Neural progenitor cell (in vitro differentiated cells): ENCODE data around the gene DDX10. TPM values are rescaled to one million over a fixed set of nuclear protein-coding genes. Genes with fewer than 3 reads are reported as not detected.

Experiments used
- DNase-seq: peaks from one replicate; pipeline ENCODE4 v3.0.0-alpha.2; 2016; ENCODE audit warnings: low spot score
- H2AFZ ChIP-seq: fragments of 200-600 bp; sonication (generic); replicated peaks from 2 replicates; pipeline ENCODE4 v1.6.1; 2016; ENCODE audit warnings: antibody characterized with exemption
- H3F3A ChIP-seq: fragments of 200-600 bp; sonication (generic); 2 replicates; pipeline ENCODE4 v1.6.1; 2016; ENCODE audit warnings: antibody characterized with exemption, low read depth
- H3K27ac ChIP-seq: fragments of 200-600 bp; sonication (generic); 2 replicates; pipeline ENCODE4 v1.5.1; 2016; ENCODE audit warnings: mild to moderate bottlenecking
- H3K27me3 ChIP-seq: fragments of 200-600 bp; sonication (generic); 2 replicates; pipeline ENCODE4 v1.6.1; 2016; ENCODE audit warnings: mild to moderate bottlenecking, moderate library complexity
- H3K36me3 ChIP-seq: fragments of 200-600 bp; sonication (generic); 2 replicates; pipeline ENCODE4 v1.5.1; 2016
- H3K4me1 ChIP-seq: fragments of 200-600 bp; sonication (generic); 2 replicates; pipeline ENCODE4 v1.6.1; 2016; ENCODE audit warnings: mixed run types
- H3K4me2 ChIP-seq: fragments of 200-600 bp; sonication (generic); 2 replicates; pipeline ENCODE4 v1.6.1; 2016
- H3K4me3 ChIP-seq: fragments of 200-600 bp; sonication (generic); 2 replicates; pipeline ENCODE4 v1.5.1; 2016
- H3K79me2 ChIP-seq: fragments of 200-600 bp; sonication (generic); 2 replicates; pipeline ENCODE4 v1.6.1; 2016; ENCODE audit warnings: low read depth
- H3K9ac ChIP-seq: fragments of 200-600 bp; sonication (generic); 2 replicates; pipeline ENCODE4 v1.6.1; 2016
- H3K9me3 ChIP-seq: fragments of 200-600 bp; sonication (generic); 2 replicates; pipeline ENCODE4 v1.5.1; 2016; ENCODE audit warnings: low read depth
- H4K20me1 ChIP-seq: fragments of 200-600 bp; sonication (generic); 2 replicates; pipeline ENCODE4 v1.6.1; 2016; ENCODE audit warnings: low read depth
- H3K27ac Mint-ChIP-seq: 3 replicates; pipeline ENCODE4 v1.8.0; 2021; ENCODE audit warnings: mixed read lengths
- H3K27me3 Mint-ChIP-seq: 2 replicates; pipeline ENCODE4 v1.8.0; 2022; ENCODE audit warnings: low read depth, mild to moderate bottlenecking, inconsistent platforms, moderate library complexity, mixed read lengths; ENCODE audit not compliant: insufficient read depth
- H3K36me3 Mint-ChIP-seq: 3 replicates; pipeline ENCODE4 v1.8.0; 2021; ENCODE audit warnings: mixed read lengths
- H3K4me1 Mint-ChIP-seq: 3 replicates; pipeline ENCODE4 v1.8.0; 2021; ENCODE audit warnings: mixed read lengths
- H3K4me3 Mint-ChIP-seq: 3 replicates; pipeline ENCODE4 v1.8.0; 2021; ENCODE audit warnings: mild to moderate bottlenecking, moderate library complexity, mixed read lengths
- H3K9me3 Mint-ChIP-seq: 3 replicates; pipeline ENCODE4 v1.8.0; 2020; ENCODE audit warnings: mixed read lengths
- EZH2 ChIP-seq: fragments of 200-600 bp; sonication (generic); IDR thresholded peaks from 2 replicates; pipeline ENCODE4 v1.6.1; 2017; ENCODE audit warnings: antibody characterized with exemption, mild to moderate bottlenecking, moderate library complexity
- EZH2phosphoT487 ChIP-seq: fragments of 200-600 bp; sonication (generic); IDR thresholded peaks from 2 replicates; pipeline ENCODE4 v1.6.1; 2017; ENCODE audit warnings: antibody characterized with exemption
- total RNA-seq: library from RNA; depleted of rRNA; stranded (reverse); fragments of >200 nt; gene quantifications from 2 replicates; pipeline ENCODE4 v1.2.3, GENCODE V29; 2015; ENCODE audit warnings: low replicate concordance
- TF ChIP-seq, protein P1 (sequence below): fragments of 200-600 bp; sonication (generic); IDR thresholded peaks from 2 replicates; pipeline ENCODE4 v1.5.1; 2017; ENCODE audit warnings: antibody characterized with exemption, mild to moderate bottlenecking

DDX10 gene
- total RNA-seq, 1 donor from 2014 or later: 34.1 TPM

DNA sequence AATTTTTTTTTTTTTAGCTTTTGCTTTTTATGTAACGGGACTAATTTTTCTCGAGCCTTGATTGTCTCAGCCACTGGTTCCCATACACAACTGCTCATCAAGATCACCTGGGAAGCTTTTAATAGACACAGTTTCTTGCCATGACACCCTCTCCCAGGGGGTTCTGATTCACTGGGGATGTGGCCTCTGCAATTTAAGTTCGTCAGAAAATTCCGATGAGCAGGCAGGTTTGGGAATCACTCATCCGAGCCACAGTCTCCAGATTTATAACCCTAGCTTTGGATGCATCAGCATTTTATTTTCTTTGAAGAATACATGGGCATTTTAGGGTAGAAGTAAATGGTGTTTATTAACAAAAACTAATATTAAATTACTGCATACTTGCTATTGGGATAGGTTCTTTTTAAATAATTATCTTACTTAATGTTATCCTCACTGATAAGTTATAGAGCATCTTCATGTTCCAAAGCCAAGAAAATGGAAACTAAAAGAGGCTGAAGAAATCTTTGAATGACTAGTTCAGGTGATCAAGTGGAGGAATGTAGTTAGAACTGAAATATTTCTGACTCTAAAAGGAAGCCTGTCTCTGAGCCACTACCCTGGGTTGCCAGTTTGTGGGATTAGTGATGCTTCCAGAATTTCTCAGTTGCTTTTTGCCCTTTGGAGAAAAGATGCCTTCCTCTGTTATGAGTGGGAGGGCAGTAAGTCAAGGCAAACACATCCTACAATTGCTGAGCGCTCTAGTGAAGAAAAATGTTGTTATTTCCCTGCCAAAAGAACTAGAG, 319.0 kb downstream of the DDX10 start:
- no peaks in the 10 kb centered on the region for H3K79me2 ChIP-seq
- no peaks in the 10 kb centered on the region for H3K36me3 ChIP-seq
- no peaks in the 10 kb centered on the region for H3K36me3 Mint-ChIP-seq
- no peak for DNase-seq
- no peak overlapping the region for H3K4me2 ChIP-seq
- no peak overlapping the region for H3K27ac Mint-ChIP-seq
- H3K27ac ChIP-seq: no peak overlapping the region
- H3K4me1 Mint-ChIP-seq: peaks cover 9% of the 10 kb centered on the region
- H3K27me3 ChIP-seq: no peaks in the 10 kb centered on the region
- no peak overlapping the region for H3K4me3 Mint-ChIP-seq
- H3K27me3 Mint-ChIP-seq: no peaks in the 10 kb centered on the region
- peak overlapping the region; percentile 38 for H2AFZ ChIP-seq
- H3K9ac ChIP-seq: no peak overlapping the region
- peaks cover 2% of the 10 kb centered on the region for H3K9me3 Mint-ChIP-seq
- H3K4me1 ChIP-seq: peaks cover 7% of the 10 kb centered on the region
- no peaks in the 10 kb centered on the region for H4K20me1 ChIP-seq
- no peaks in the 10 kb centered on the region for H3K9me3 ChIP-seq
- TF ChIP-seq, protein P1, sequence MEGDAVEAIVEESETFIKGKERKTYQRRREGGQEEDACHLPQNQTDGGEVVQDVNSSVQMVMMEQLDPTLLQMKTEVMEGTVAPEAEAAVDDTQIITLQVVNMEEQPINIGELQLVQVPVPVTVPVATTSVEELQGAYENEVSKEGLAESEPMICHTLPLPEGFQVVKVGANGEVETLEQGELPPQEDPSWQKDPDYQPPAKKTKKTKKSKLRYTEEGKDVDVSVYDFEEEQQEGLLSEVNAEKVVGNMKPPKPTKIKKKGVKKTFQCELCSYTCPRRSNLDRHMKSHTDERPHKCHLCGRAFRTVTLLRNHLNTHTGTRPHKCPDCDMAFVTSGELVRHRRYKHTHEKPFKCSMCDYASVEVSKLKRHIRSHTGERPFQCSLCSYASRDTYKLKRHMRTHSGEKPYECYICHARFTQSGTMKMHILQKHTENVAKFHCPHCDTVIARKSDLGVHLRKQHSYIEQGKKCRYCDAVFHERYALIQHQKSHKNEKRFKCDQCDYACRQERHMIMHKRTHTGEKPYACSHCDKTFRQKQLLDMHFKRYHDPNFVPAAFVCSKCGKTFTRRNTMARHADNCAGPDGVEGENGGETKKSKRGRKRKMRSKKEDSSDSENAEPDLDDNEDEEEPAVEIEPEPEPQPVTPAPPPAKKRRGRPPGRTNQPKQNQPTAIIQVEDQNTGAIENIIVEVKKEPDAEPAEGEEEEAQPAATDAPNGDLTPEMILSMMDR: no peak
- TF ChIP-seq EZH2phosphoT487 (no peak), EZH2 (no peak)
- no peaks in the 10 kb centered on the region for H3F3A ChIP-seq
- no peak overlapping the region for H3K4me3 ChIP-seq

DNA sequence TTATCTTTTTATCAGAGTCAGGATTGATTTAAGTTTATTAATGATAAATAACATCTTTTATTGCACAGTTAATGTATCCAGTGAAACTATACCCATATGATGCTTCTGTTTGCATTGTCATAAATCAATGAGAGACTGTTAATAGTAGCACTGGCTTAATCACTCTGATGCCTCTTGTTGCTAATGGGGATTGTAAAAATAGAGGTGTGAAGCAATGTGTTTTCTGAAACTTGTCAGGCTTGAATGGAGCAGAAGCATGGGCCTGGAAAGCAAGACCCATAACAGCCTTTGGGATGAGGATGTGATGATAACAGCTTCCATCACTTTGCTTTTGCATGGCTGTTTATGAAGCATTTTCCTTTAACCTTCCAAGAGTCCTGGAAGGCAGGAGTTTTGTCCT, 319.7 kb downstream of the DDX10 start:
- TF ChIP-seq EZH2 (no peak), EZH2phosphoT487 (no peak)
- TF ChIP-seq, protein P1: no peak
- Histone ChIP-seq H3F3A (no peaks in the 10 kb centered on the region), H3K27ac (no peak overlapping the region), H3K36me3 (no peaks in the 10 kb centered on the region), H3K9ac (no peak overlapping the region), H3K79me2 (no peaks in the 10 kb centered on the region), H3K27me3 (no peaks in the 10 kb centered on the region), H3K4me1 (peaks cover 7% of the 10 kb centered on the region), H2AFZ (peak overlapping the region; percentile 19), H4K20me1 (no peaks in the 10 kb centered on the region), H3K9me3 (no peaks in the 10 kb centered on the region), H3K4me3 (no peak overlapping the region), H3K4me2 (no peak overlapping the region)
- peaks cover 4% of the 10 kb centered on the region for H3K9me3 Mint-ChIP-seq
- H3K27ac Mint-ChIP-seq: no peak overlapping the region
- peaks cover 9% of the 10 kb centered on the region for H3K4me1 Mint-ChIP-seq
- H3K27me3 Mint-ChIP-seq: peaks cover 2% of the 10 kb centered on the region
- H3K36me3 Mint-ChIP-seq: no peaks in the 10 kb centered on the region
- no peak for DNase-seq
- H3K4me3 Mint-ChIP-seq: no peak overlapping the region

DNA sequence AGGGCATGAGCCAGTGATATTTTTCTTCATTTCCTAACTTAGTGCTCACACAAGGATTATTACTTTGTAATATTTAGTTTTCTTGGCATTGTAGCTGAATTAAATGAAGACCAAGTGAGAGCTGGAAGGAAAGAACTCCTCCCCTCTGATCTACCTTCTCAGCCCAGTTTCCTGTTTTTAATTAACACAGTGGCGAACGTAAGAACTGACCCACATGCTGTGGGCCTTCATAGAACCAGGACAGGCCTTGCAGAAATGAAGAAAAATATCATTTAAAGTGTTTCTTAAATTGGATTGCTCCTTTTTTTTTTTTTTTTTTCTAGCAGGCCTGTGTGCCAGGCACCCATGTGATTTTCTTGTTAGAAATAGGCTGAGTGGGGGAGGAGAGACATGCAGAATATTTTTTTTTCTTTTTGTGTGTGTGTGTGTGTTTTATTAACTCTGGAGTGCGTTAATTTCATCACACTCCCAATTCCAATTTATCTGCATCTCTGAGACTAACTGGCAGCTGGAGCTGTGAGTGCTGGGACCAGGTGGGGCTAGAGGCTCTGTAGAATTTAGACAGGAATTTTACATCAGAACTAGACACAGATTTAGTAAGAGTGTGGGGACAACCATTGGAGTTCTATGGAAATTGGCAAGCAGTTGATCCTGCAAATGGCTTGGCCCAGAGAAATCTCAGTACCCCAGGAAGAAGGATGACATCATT, 320.5 kb downstream of the DDX10 start:
- Histone ChIP-seq H3K9me3 (no peaks in the 10 kb centered on the region), H3K4me3 (no peak overlapping the region), H3F3A (no peaks in the 10 kb centered on the region), H3K79me2 (no peaks in the 10 kb centered on the region), H3K27me3 (no peaks in the 10 kb centered on the region), H3K27ac (no peak overlapping the region), H3K4me2 (no peak overlapping the region), H3K4me1 (peaks cover 7% of the 10 kb centered on the region), H3K36me3 (no peaks in the 10 kb centered on the region), H3K9ac (no peak overlapping the region), H2AFZ (peak overlapping the region; percentile 19), H4K20me1 (no peaks in the 10 kb centered on the region)
- no peak for DNase-seq
- Mint-ChIP-seq H3K9me3 (peaks cover 4% of the 10 kb centered on the region), H3K4me1 (peaks cover 9% of the 10 kb centered on the region), H3K4me3 (no peak overlapping the region), H3K27me3 (peaks cover 2% of the 10 kb centered on the region), H3K27ac (no peak overlapping the region), H3K36me3 (no peaks in the 10 kb centered on the region)
- TF ChIP-seq, protein P1: no peak
- TF ChIP-seq EZH2phosphoT487 (no peak), EZH2 (no peak)
